ENCODE data around the gene CHCHD6.
A peak's percentile ranks its signal among the peaks of the same experiment; 100 is the strongest.

CHCHD6 gene

GRCh38 chr3:126668450-126669401, 35.3 kb upstream of the CHCHD6 start:
- DNase-seq (ENCODE audit: low read depth, low spot score) = no peak

GRCh38 chr3:126671521-126671920, 32.5 kb upstream of the CHCHD6 start:
- no peak for DNase-seq (ENCODE audit: low read depth, low spot score)

DNA sequence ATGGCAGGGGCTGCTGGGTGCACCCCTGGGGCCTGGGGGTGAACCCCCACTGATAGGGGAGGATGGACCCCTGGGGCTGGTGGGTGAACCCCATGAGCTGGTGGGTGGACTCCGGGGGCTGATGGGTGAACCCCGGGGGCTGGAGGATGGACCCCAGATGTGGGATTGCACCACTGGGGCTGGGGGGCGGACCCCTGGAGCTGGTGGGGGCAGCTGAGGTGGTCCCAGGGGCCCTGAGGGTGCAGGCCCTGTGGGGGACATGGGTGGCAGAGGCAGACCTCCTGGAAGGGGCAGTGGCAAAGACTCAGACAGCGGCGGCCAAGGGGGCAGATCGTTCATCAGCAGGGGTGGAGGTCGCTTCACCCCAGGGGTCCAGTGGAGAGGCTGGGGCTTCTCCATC, 31.7 kb upstream of the CHCHD6 start:
- DNase-seq (ENCODE audit: low read depth, low spot score) = no peak

DNA sequence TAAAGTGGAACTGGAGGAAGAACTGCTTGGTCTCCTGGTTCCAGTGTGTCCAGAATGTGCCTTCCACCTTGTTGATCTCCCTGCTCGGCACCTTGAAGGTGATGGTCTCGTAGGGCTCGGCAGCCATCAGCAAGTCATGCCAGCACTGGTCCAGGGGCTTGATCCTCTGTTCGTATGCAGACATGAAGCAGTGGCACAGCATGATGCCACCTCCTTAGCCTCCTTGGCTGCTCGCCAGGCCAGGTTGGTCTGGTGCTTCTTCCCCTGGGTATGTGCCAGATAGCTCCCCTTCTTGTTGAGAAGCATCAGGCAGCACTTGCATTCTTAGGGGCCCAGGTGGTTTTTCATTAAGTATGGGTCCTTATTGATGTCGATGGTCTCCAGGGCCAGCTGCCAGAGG, 31.3 kb upstream of the CHCHD6 start:
- DNase-seq (ENCODE audit: low read depth, low spot score) = no peak

GRCh38 chr3:126676919-126677705, 26.9 kb upstream of the CHCHD6 start:
- peak; percentile 28 for DNase-seq (ENCODE audit: low read depth, low spot score)

DNA sequence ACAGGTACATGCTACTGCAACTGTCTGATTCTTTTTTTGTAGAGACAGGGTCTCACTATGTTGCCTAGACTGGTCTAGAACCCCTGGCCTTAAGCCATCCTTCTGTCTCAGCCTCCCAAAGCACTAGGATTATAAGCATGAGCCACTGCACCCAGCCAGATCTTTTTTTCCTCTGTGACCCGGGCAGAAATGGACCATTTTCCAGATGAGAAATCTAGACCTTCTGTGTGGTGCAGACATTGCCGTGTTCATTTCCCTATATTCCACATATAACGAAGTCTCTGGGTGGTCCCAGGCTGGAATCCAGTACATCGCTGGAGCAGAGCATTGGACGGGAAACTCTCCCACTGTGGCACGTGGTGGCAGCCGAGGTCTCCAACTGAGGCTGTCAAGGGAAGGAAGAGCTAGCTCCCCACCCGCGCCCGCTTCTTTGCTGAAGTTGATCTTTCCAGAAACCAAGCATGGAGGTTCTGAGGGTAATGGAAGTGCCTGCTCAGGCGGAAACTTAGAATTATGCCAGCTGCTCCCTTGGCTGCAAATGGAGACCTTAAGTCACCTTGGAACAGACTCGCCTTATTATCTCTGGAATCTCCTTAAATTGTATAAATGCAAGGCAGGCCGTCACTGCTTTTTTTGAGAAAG, 26.1 kb upstream of the CHCHD6 start:
- DNase-seq (ENCODE audit: low read depth, low spot score) = no peak

DNA sequence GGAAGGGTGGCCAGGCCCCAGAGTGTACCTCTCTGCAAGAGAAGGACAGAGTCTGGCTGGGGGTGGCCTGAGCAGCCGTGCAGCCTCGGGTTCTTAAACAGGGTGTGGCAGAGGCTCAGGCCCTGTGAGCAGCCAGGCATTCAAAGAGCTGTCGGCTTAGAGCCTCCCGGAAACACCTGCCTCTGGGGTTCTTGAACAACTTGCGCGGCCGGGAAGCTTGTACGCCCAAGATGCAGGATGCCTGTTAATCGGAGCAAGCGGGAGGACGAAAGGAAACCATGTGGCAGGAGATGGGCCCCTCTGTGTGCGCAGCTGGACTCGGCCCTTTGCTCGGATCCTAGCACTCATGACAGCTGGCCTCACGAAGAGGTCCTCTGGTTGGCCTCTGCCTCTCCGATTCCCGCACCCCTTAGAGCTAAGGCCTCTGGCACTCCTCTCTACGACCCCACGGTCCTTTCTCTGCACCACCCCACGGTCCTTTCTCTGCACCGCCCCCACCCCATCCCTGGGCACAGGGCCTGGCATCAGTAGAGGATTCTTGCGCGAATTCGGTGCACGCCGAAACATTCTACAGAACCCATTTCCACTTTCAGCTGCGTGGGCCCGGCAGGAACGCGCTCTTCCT, 25.2 kb upstream of the CHCHD6 start:
- DNase-seq (ENCODE audit: low read depth, low spot score) = no peak

DNA sequence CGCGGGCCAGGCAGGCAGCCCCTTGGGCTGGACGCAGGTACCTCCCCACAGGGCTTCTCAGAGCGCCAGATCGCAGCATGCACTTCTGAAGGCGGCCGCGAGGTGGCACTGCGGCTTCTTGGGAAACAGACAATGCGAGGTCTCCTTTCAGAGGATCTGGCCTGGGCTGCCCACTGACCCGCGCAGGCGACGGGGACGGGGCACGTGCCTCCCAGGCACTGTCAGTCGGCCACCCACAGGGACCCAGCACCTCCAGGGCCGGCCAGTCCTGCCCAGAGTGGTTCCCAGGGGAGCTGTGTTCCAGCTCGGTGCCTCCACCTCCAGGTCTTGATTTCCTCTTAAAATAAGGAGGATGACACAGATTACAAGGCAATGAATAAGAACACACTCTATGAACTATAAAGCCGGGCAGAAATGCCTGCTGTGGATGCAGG, 24.7 kb upstream of the CHCHD6 start:
- DNase-seq (ENCODE audit: low read depth, low spot score) = peak; percentile 92

- DNase-seq (ENCODE audit: low read depth, low spot score) = no peak
These were observed 24.0 kb upstream of the CHCHD6 start for GRCh38 chr3:126679831-126680666.

DNA sequence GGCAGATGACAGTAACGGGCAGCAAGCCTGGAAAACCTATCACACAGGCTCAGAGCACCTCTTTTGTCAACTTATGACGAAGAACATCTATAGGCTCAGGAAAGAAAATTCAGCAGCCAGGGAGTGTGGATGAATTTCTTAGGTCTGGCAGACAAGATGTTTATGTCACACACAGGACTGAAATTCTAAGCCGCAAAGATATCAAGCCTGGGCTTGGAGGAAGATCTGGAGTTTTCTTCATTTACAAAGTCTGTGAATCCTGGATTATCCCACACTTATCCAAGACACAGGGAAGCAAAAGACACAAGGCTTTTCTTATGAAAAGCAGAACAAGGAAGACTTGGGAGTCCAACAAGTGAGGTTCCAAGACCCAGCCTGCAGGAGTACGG, 23.4 kb upstream of the CHCHD6 start:
- DNase-seq (ENCODE audit: low read depth, low spot score) = no peak

- no peak for DNase-seq (ENCODE audit: low read depth, low spot score)
These were observed 22.0 kb upstream of the CHCHD6 start for GRCh38 chr3:126682009-126682408.

DNA sequence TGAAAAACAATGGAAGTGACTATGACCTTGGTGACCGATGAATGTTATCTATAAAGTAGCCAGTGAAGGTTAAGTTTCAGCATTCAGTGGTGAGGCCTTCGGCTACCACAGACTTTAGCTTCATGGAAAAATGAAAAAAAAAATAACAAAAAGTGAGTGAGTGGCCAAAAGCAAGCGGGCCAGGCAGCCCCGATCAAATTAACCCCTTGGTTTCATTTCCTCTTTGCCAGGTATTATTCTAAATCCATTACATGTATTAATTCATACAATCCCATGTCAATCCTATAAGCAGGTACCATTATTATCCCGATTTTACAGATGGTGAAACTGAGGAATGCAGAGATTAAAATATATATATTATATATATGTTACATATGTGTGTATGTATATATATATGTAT, 21.0 kb upstream of the CHCHD6 start:
- no peak for DNase-seq (ENCODE audit: low read depth, low spot score)

DNA sequence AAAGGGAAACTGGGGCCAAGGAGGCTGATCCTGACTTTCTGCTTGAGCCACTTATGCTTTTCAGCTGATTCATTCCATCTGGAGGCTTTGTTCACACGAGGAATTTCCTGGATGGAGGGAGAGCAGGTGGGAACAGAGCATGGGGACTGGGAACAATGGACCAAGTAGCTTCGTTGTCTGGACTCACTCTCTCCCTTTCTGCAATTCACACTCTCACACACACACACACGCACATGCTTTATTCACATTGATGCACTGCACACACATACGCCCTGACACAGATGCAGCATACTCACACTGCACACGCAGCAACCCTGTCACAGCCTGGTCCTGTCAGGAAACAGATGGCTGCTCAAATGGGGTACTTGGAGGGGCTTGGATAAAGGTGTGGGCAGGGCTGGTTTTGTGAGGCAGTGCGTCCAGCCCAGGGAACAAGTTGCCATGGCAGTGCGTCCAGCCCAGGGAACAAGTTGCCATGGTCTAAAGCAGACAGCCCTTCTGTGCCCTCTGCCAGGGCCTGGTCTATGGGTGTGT, 19.8 kb upstream of the CHCHD6 start:
- peak; percentile 76 for DNase-seq (ENCODE audit: low read depth, low spot score)

DNA sequence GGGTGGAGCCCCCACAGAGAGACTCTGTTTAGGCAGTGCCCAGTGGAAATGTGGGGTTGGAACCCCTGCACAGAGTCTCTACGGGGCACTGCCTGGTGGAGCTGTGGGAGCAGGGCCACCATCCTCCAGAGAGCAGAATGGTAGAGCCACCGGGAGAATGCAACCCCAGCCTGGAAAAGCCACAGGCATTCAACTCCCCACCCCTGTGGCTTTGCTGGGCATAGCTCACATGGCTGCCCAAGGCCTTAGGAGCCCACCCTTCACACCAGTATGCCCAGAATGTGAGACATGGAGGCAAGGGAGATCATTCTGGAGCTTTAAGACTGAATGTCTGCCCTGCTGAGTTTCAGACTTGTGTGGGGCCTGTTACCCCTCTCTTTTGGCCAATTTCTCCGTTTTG, 19.0 kb upstream of the CHCHD6 start:
- DNase-seq (ENCODE audit: low read depth, low spot score) = peak; percentile 90

- peak; percentile 70 for DNase-seq (ENCODE audit: low read depth, low spot score)
These were observed 18.5 kb upstream of the CHCHD6 start for GRCh38 chr3:126685493-126685892.

DNA sequence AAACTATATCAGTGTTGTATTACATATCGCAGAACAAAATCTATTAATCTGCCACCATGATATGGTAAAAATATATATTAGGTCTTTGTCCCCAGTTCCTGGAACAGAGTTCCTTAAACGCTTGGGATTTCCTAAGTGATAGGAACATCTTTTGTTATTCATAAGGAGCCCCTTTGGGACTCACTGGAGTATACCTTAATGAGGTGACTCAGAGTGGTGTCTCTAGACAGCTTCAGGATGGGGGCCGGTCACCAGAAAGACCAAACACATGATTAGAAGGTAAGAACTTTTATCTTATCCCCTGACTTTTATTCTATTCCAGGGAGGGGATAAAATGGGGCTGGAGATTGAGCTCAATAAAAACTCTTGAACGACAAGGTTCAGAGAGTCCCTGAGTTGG, 12.3 kb upstream of the CHCHD6 start:
- peak; percentile 46 for DNase-seq (ENCODE audit: low read depth, low spot score)

GRCh38 chr3:126692858-126693257, 11.2 kb upstream of the CHCHD6 start:
- no peak for DNase-seq (ENCODE audit: low read depth, low spot score)

GRCh38 chr3:126693921-126694320, 10.1 kb upstream of the CHCHD6 start:
- no peak for DNase-seq (ENCODE audit: low read depth, low spot score)

DNA sequence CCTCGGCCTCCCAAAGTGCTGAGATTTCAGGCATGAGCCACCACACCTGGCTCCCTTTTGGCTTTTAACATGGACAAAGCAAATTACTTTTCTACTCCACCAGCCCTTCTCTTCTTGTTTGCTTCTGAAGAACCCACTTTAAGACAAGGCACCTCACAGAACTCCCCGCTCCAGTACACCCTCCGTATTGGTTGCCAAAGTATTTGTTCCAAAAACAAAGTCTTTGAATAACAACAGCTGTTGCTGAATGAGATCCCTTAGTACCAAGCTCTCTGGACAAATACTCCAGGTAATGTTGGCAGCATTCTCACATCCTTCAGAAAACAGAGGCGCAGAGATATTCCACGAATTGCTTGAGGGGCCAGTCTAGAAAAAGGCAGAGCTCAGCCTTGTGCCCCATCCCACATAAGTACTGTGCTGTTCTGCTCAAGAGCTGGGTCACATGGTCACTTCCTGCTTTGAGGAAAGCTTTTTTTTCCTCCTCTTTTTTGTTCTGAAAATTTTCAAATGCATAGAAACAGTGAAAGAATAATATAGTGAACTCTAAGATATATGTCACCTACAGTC, 7.3 kb upstream of the CHCHD6 start:
- no peak for DNase-seq (ENCODE audit: low read depth, low spot score)

DNA sequence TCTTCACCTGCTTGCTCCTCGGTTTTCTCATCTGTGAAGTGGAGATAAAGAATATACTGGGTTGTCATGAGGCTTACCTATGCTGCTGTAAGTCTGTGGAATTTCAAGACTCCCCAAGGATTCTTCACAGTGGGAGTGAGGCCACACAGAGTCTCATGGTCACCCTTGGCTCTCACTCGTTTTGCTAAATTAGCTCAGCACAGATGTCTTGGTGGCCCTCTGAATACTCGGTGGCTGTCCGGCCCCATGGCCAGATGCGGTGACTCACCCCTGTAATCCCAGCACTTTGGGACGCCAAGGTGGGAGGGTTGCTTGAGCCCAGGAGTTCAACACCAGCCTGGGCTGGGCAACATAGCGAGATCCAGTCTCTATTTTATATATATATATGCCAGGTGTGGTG, 5.0 kb upstream of the CHCHD6 start:
- DNase-seq (ENCODE audit: low read depth, low spot score) = no peak
